Measurements from ENCODE around the gene UQCRQ. TPM values are rescaled to one million over a fixed set of nuclear protein-coding genes. Genes with fewer than 3 reads are reported as not detected.
"Not testable (repeated sequence)": the region's sequence is repeated elsewhere in the genome, so short reads cannot be mapped to it uniquely, and the experiment has no call there.

UQCRQ gene
- total RNA-seq, 2 donors from 2014 or later, result 364 to 379 TPM

DNA sequence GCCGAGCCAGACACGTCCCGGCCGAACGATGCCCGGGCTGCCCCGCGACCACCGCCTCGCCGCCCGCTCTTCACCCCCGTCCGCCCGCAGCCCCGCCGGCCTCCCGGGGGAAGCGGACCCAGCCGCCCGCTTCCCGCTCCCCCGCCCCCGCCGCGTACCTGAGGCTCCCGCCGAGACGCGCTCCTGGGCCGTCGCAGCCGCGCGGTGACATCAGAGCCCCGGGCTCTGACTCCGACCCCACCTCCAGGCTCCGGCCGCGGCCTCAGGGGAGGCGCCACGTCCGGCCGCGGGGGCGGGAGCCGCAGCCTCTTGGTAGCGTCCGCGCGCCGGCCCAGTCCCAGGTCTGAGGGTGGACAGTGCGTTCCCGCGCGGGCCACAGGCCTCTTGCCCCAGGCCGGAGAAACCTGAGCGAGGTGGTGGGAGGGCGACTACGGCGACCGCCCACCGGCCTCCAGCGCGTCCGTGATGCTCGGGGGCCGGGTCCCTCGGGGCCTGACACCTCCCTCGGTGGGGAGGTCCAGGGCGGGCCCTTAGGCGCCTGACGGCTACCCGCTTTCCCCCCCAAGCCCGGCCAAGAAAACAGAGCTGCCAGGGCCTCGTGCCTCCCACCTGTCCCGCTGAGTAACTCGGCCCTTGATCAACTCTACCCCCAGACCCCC, 35.9 kb upstream of the UQCRQ start, which contains the start of gene SHROOM1:
Gene SHROOM1, minus strand, starts transcription at position 212 of the 659 bp plus-strand sequence. CDS start 4,507 bp downstream, outside the sequence.
- peak; percentile 88 for DNase-seq (ENCODE audit: low spot score)
- intact Hi-C loops (cut with DNase I), result no loop called here

DNA sequence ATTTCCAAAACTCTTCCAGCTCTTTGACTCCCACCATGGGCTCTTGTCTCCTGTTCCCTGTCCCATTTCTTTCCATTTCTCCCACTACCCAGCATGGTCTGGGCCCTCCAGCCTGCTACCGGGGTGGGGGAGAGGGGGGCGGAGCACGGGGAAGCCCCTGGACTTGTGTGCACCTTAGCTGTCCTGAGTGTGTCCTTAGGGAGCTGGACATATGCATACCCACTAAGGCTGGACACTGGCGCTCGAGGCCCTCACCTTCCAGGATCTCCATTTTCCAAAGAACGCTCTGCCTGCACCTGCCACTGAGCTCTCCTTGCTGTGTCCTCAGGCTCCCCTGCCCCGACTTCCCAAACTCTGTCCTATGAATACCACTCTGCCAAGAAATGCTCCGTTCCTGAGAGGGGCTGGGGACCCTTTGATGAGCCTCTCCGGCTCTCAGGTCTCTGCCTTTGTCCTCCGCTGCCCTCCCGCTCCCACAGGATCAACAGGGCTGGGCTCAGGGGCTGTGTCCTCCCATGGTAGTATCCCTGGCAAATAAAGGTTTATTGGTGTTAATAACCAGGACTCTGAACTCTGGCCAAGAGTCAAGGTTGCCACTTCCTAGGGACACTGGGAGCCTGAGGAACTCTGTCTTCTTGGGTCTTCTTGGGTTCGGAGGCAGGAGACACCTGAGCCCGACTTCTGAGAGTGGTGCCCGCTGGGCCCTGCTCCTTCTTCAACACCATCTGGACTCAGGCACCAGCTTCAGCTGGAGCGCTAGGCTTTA, 35.2 kb upstream of the UQCRQ start:
- DNase-seq (ENCODE audit: low spot score), result no peak
- intact Hi-C loops (cut with DNase I), result no loop called here

DNA sequence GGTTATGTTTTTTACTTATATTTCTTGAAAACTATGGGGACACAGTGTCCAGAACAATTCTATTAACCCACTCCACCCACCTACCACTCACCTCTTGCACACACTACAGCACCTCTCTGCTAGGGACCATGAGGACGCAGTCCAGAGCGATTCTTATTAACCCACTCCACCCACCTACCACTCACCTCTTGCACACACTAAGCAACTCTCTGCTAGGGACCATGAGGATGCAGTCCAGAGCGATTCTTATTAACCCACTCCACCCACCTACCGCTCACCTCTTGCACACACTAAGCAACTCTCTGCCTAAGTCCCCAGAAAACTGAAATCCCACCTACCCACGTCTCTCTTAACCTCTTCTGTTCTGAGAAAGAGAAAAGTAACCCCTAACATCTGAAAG, 33.8 kb upstream of the UQCRQ start:
- no peak for DNase-seq (ENCODE audit: low spot score)
- intact Hi-C loops (cut with DNase I), result no loop called here

DNA sequence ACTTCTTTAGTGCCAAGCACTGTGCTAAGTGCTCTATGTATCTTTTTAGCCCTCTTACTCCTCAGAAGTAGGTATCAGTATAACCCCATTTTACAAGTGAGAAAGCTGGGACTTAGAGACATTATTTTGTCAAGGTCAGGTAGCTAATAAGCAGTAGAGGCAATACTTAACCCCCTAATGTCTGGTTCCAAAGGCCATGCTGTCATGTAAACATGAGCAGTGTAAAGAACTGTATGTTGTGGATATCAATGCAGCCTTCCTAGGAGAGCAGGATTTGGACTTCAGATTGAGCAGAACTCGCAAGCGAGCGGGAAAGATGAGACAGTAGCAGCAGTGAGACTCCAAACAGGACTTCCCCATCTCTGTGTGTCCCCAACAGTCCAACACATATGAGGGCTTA, 32.4 kb upstream of the UQCRQ start:
- DNase-seq (ENCODE audit: low spot score), result no peak
- intact Hi-C loops (cut with DNase I), result no loop called here

DNA sequence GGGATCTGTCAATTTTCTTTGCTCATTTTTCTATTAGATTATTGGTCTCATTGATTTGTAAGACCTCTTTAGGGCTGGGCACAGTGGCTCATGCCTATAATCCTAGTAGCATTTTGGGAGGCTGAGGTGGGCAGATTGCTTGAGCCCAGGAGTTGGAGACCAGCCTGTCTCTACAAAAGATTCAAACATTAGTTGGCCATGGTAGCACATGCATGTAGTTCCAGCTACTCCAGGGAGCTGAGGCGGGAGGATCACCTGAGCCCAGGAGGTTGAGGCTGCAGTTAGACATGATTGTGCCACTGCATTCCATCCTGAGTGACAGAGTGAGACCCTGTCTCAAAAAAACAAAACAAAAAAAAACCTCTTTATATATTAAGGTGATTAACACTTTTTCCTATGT, 29.6 kb upstream of the UQCRQ start:
- intact Hi-C loops (cut with DNase I), result no loop called here
- no peak for DNase-seq (ENCODE audit: low spot score)

DNA sequence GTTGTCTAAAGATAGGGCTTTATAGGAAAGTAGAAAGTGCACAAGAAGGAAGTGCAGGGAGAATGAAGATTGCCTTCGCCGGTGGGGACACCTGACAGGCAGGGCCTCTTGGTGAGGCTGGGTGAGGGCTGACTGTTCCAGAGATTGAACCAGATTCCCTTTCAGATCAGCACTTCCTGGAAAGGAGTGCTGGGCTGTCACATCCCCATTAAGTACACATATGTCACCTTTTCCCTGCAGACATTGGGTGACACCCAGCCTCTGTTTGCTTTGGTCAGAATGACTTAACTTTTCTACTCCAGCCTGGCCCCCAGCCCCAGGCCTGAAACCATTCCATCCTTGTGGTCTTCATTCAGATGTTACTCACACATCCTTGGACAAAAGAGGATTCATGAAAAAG, 28.6 kb upstream of the UQCRQ start:
- no peak for DNase-seq (ENCODE audit: low spot score)
- intact Hi-C loops (cut with DNase I), result no loop called here

DNA sequence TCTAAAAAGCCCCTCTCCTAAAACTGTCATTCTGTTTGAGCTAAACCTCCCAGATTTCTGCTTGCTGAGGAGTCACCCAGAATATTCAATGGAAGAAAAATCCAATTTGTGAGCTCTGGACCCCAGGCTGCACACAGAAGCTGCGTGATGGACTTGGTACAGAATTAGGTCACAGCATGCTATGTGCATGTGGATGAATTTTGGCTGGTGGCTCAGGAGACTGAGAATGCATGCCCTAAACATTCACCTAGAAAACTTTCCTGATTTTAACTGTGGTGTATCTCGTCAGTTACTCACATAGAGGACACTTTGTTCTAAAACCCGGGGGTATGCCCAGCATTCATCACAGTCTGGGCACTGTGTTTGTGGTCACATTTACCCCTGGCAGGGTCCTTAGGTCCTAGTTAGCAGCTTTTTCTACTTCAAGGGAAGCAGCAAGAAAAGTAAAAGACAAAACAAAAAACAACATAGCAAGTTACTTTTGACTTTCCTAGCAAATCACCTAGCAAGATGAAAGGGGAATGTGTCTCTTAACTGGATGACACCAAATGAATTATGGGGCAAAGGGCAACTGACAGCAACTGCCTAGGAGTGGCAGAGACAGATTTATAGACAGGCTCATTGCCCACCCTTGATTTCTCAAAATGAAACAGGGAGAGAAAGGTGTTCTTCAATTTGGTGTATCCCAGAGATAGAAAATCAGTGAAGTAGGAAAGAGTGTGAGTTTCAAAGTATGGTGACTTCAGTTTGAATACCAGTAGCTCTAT, 27.7 kb upstream of the UQCRQ start:
- intact Hi-C loops (cut with DNase I), result no loop called here
- DNase-seq (ENCODE audit: low spot score), result no peak

DNA sequence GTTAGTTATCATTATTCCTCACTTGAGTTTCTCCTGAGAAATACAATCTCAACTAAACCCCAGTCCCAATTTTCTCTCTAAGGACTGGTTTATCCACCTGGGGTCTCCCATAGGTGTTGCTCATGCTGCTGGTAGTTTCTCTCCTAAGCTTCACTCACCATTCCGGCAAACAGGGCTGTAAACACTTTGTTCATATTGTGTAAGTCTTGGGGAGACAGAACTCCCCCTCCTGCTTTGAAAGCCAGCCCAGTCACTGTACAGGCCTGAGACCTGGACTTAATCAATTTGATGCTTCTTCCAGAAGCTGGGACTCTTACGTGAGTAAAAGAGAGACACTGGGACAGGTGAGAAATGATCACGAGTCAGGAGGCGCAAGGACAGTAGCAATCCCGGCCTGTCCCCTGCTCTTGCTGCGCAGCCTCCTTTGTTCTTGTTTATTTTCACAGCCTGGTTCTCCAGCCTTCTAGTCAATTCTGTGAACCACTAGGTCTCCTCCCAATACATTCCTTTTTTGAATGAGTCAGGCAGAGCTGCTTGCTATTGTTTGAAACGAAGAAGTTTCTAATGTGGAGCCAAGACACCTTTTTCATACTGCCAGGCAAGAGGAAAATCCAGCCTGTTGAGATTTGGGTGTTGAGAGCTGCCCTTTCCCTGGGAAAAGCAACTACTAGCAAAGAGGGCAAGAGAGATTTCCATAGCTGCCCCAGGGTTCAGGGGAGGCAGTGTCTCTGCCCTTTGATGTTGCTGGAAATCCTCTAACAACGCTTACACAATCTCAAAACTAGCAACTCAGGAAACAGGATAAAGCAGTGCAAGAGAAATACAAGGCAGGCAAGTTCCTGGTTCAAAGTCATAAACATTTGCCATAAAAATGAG, 26.8 kb upstream of the UQCRQ start:
- intact Hi-C loops (cut with DNase I), result no loop called here
- DNase-seq (ENCODE audit: low spot score), result no peak

DNA sequence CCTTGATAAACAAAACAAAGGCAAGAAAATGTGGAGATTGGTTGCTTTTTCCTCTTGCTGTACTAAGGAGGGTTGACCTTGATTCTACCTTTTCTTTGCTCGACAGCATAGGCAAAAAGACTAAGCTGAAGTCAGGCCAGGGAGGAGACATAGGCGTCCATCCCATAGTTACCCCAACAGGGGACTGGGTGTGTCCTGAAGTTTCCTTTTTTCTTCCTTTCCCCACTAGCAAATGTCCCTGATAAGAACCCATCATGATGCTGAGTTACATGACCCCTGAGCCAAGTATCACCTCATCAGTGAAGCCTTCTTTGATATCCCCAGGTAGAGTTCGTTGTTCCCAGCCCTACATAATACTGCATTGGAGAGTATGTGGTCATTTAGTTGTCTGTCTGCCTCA, 26.1 kb upstream of the UQCRQ start:
- DNase-seq (ENCODE audit: low spot score), result no peak
- intact Hi-C loops (cut with DNase I), result no loop called here

DNA sequence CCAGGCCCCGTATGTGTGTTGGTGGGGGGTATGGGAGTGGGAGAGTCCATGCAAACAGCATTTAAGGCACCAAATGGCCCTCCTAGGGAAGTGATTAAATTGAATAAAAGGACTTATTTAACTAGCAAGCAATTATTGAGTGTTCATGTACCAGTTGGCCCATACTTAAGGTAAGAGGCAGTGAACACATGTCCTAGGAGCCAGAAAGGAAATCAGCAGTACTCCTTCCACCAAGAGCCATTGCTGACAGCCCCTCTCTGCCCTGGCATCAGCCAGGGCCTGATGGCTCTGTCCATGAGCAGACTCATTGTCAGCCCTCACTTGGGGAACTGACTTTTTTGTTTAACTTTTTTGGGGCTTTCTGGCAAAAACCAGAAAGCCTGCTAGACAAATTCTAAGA, 25.5 kb upstream of the UQCRQ start:
- intact Hi-C loops (cut with DNase I), result no loop called here
- no peak for DNase-seq (ENCODE audit: low spot score)

DNA sequence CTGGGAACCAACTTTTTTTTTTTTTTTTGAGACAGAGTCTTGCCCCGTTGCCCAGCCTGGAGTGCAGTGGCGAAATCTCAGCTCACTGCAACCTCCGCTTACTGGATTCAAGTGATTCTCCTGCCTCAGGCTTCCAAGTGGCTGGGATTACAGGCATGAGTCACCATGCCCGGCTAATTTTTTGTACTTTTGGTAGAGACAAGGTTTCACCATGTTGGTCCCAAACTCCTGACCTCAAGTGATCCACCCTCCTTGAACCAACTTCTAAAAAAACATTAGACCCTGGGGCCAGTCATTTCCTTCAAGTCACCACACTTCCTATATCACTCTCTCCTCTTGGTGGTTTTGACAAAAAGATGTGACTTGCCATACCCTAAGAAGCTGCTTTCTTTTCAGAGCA, 25.1 kb upstream of the UQCRQ start:
- intact Hi-C loops (cut with DNase I), result no loop called here
- DNase-seq (ENCODE audit: low spot score), result no peak

DNA sequence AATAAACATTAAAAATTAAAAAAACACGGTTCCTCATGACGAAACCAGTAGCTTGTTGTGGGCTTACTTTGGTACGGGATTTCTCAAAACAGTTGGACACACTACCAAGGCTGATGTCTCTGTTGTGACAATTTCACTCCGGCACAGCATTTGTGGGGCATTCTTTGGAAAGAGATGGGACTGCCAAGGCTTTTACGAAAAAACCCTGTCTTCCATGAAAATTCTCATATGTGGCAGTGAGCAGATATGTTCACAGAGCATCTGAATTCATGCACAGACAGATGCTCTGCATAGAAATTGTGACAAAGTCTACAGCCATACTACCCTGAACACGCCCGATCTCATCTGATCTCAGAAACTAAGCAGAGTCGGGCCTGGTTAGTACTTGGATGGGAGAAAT, 18.2 kb upstream of the UQCRQ start:
- no peak for DNase-seq (ENCODE audit: low spot score)
- intact Hi-C loops (cut with DNase I), result no loop called here

DNA sequence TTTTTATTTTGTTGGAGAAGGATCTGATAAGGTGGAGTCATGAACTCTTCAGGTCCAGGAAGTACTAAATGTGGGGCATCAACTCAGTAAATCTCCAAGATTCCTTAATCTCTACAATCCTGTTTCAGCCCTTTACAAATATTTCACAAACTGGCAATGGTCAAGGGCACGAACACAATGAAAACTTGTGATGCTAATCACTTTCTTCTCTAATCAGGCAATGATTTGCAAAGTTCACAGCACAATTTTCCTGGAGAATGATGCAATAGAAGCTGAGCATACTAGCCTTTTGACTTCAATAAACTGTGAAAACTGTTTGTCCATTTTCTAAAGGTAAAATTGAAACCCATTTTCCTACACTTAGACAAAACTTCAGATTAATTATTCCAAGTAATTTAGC, 17.1 kb upstream of the UQCRQ start:
- DNase-seq (ENCODE audit: low spot score), result no peak
- intact Hi-C loops (cut with DNase I), result no loop called here

DNA sequence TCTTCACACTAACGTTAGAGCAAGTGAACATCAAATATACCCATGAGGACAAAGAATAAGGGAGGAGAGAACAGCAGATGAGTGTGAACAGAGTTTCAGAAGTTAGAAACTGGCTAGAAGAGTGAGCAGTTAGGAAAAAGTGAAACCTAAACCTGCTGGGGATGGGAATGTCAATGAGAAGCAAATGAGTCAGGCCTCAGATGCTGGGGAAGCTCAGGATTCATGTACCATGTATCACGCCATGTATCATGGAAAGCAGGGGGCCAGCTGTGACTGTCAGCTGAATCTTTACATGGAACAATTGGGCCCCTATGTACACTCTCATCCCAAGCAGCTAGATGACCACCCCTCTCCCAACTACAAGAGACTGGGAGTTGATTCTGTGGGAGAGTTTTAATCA, 16.4 kb upstream of the UQCRQ start:
- no peak for DNase-seq (ENCODE audit: low spot score)
- intact Hi-C loops (cut with DNase I), result no loop called here

DNA sequence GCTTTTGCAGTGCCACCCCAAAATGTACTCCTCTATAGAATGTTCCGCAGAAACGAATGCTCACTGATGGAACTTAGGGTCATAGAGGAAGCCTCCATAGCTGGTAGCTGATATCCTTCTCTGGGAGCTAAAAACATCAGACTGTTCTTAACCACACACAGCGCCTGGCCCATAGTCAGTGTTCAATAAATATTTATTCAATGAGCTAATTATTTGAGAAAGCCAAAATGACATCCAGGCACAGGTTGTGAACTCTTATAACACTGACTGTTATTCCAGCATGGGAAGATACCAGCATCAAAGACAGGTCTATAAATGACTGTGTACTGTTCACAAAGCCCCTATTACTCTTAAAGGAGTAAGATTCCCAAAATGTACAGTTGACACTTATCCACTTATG, 13.1 kb upstream of the UQCRQ start:
- intact Hi-C loops (cut with DNase I), result no loop called here
- no peak for DNase-seq (ENCODE audit: low spot score)

DNA sequence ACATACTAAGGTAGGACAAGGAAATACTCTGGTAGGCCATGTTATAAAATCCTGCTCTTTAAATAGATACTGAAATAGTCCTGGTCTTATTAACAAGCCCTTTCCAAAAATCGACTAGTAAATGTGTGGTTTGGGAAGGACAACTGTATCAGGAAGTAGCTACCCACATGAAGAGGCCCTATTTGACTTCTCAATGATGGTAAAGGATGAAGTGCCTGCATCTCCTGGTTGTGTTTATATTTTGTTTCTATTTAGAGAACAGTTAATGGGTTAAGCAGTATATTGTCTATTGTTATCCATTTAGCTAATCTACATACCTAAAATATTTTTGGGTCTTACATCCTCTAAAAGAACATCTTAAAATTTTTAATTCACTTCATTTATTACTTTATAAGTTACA, 12.7 kb upstream of the UQCRQ start:
- intact Hi-C loops (cut with DNase I), result no loop called here
- DNase-seq (ENCODE audit: low spot score), result no peak

DNA sequence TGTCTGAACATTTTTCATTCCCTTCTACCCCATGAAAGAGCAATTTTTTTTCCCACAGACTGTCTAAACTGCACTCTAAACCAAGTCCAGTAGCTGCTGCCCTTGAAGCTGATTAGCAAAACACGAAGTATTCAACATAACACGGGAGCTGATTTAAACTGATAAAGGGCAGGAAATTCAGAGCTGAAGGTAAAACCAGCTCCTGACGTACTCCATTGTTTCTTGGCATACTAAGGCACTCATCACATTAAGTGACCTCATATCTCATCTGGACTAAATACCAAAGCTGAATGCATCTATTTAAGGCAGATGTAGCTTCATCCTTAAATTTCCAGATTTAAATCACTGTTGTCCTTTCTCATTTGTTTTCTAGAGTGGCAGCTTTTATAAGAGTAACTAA, 12.1 kb upstream of the UQCRQ start:
- intact Hi-C loops (cut with DNase I), result no loop called here

DNA sequence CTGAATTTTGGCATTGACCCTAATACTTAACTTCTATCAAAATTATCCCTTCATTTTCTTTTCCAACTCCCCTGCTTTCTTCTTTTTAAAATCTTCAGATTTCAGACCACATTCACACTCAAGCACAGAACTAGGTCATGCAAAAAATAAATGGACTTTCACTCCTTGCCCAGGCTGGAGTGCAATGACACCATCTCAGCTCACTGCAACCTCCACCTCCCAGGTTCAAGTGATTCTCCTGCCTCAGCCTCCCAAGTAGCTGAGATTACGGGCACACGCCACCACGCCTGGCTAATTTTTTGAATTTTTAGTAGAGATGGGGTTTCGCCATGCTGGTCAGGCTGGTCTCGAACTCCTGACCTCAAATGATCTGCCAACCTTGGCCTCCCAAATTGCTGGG, 11.4 kb upstream of the UQCRQ start:
- intact Hi-C loops (cut with DNase I); DNase-seq (ENCODE audit: low spot score): not testable (repeated sequence)

More for the DNA sequence above, 12.1 kb upstream of the UQCRQ start:
- no peak for DNase-seq (ENCODE audit: low spot score)

DNA sequence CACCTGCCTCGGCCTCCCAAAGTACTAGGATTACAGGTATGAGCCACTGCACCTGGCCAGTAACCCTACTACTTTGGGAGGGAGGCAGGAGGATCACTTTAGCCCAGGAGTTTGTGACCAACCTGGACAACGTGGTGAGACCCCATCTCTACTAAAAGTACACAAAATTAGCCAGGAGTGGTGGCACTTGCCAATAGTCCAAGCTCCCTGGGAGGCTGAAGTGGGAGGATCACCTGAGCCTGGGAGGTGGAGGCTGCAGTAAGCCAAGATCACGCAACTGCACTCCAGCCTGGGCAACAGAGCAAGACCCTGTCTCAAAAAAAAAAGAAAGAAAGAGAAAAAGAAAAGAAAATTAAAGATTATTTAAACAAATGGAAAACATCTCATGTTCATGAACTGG, 10.4 kb upstream of the UQCRQ start:
- intact Hi-C loops (cut with DNase I), result no loop called here
- no peak for DNase-seq (ENCODE audit: low spot score)

Measured in posterior vena cava (tissue), 2 donors.